ENCODE results near the gene SLC25A47. TPM values are rescaled to one million over a fixed set of nuclear protein-coding genes. Genes with fewer than 3 reads are reported as not detected.

The SLC25A47 gene
- total and polyA plus RNA-seq, 2 donors (not counting 1 experiment from before 2014, with no cell fraction given): not detected

DNA sequence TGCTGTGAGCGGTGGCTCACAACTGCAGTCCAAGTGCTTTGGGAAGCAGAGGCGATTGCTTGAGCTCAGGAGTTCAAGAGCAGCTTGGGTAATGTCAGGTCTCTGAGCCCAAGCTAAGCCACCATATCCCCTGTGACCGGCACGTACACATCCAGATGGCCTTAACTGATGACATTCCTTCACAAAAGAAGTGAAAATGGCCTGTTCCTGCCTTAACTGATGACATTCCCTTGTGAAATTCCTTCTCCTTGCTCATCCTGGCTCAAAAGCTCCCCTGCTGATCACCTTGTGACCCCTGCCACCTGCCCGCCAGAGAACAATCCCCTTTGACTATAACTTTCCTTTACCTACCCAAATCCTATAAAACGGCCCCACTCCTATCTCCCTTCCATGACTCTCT lies 48.6 kb downstream of the SLC25A47 start:
- peaks cover 21 to 36% of the 10 kb centered on the region in 2 donors for H3K4me1 ChIP-seq (ENCODE audit: control insufficient read depth in 2 of 2, insufficient read depth in 2 of 2, low read length in 2 of 2)
- no peak overlapping the region for H3K4me3 Mint-ChIP-seq
- no peak overlapping the region for H2AFZ ChIP-seq (ENCODE audit: insufficient read depth, low read depth, low read length, poor library complexity, severe bottlenecking)
- ChIA-PET CTCF (interaction anchor here (1.6 kb wide), 1 partner anchor 88 kb away, joined by 3 read pairs; no protein-coding TSS in a partner anchor), POLR2A (no interaction called here)
- H3K79me2 ChIP-seq (ENCODE audit: control insufficient read depth, insufficient read depth, low read length): peaks cover 63% of the 10 kb centered on the region
- no peaks in the 10 kb centered on the region for H3K27me3 Mint-ChIP-seq
- H3K27ac Mint-ChIP-seq: no peak overlapping the region
- H3K36me3 ChIP-seq (replicated peaks in 1 of 2; ENCODE audit: control extremely low read depth in 1 of 2, control insufficient read depth in 1 of 2, extremely low read depth in 1 of 2, insufficient read depth in 2 of 2, low read length in 1 of 2): peaks cover 1 to 9% of the 10 kb centered on the region in 2 experiments
- H3K27ac ChIP-seq (ENCODE audit: low read length in 2 of 2): no peak overlapping the region
- H3K9me3 ChIP-seq (ENCODE audit: control extremely low read depth in 1 of 3, control insufficient read depth in 2 of 3, insufficient read depth in 1 of 3, low read length in 2 of 3): no peaks in the 10 kb centered on the region
- no peaks in the 10 kb centered on the region for H3K27me3 ChIP-seq (replicated peaks in 1 of 4; ENCODE audit: control extremely low read depth in 1 of 4, control insufficient read depth in 3 of 4, insufficient read depth in 4 of 4, low read length in 3 of 4)
- H3K4me1 Mint-ChIP-seq: peaks cover 31% of the 10 kb centered on the region
- H4K20me1 ChIP-seq (ENCODE audit: control insufficient read depth, insufficient read depth, low read length, poor library complexity, severe bottlenecking): no peaks in the 10 kb centered on the region
- DNase-seq (no peak), ATAC-seq (ENCODE audit: low read depth) (no peak)
- intact Hi-C loops (cut with micrococcal nuclease): no loop called here
- H3K4me3 ChIP-seq (ENCODE audit: control extremely low read depth in 1 of 5, extremely low read depth in 1 of 5, insufficient read depth in 1 of 5, low read depth in 2 of 5, low read length in 4 of 5): no peak overlapping the region
- WGBS (ENCODE audit: insufficient coverage): 96% methylated on average over 6 of the region's 6 CpGs
- no peak overlapping the region for H3K4me2 ChIP-seq (replicated peaks; ENCODE audit: low read depth, low read length, poor library complexity, severe bottlenecking)
- no peak overlapping the region for H3K9ac ChIP-seq (ENCODE audit: low read length)
- no peaks in the 10 kb centered on the region for H3K9me3 Mint-ChIP-seq (ENCODE audit: insufficient read depth)
- TF ChIP-seq CTCF (IDR thresholded peaks at IDR 0.05): no peak
- TF ChIP-seq EZH2 (IDR thresholded peaks at IDR 0.05; ENCODE audit: borderline replicate concordance, insufficient read depth, low read depth, low read length, poor library complexity, severe bottlenecking): no peak

- Mint-ChIP-seq H3K4me1 (peaks cover 36% of the 10 kb centered on the region), H3K4me3 (no peak overlapping the region), H3K9me3 (ENCODE audit: insufficient read depth) (no peaks in the 10 kb centered on the region), H3K27ac (no peak overlapping the region), H3K27me3 (no peaks in the 10 kb centered on the region)
- no peak overlapping the region for H2AFZ ChIP-seq (ENCODE audit: insufficient read depth, low read depth, low read length, poor library complexity, severe bottlenecking)
- ChIA-PET POLR2A (no interaction called here), CTCF (interaction anchor here (0.8 to 1.6 kb wide), 2 partner anchors 11 to 89 kb away, joined by 3 read pairs; no protein-coding TSS in a partner anchor)
- WGBS (ENCODE audit: insufficient coverage): 90% methylated on average over 3 of the region's 4 CpGs
- DNase-seq: no peak
- H3K27me3 ChIP-seq (replicated peaks in 1 of 4; ENCODE audit: control extremely low read depth in 1 of 4, control insufficient read depth in 3 of 4, insufficient read depth in 4 of 4, low read length in 3 of 4): no peaks in the 10 kb centered on the region
- no peak overlapping the region for H3K4me3 ChIP-seq (ENCODE audit: control extremely low read depth in 1 of 5, extremely low read depth in 1 of 5, insufficient read depth in 1 of 5, low read depth in 2 of 5, low read length in 4 of 5)
- peaks cover 59% of the 10 kb centered on the region for H3K79me2 ChIP-seq (ENCODE audit: control insufficient read depth, insufficient read depth, low read length)
- H3K4me2 ChIP-seq (replicated peaks; ENCODE audit: low read depth, low read length, poor library complexity, severe bottlenecking): peak overlapping the region; percentile 90
- H3K36me3 ChIP-seq (replicated peaks in 1 of 2; ENCODE audit: control extremely low read depth in 1 of 2, control insufficient read depth in 1 of 2, extremely low read depth in 1 of 2, insufficient read depth in 2 of 2, low read length in 1 of 2): peaks cover 1 to 9% of the 10 kb centered on the region in 2 experiments
- no peak overlapping the region for H3K9ac ChIP-seq (ENCODE audit: low read length)
- intact Hi-C loops (cut with micrococcal nuclease): no loop called here
- no peak for ATAC-seq (ENCODE audit: low read depth)
- H3K27ac ChIP-seq (ENCODE audit: low read length in 2 of 2): peak overlapping the region in 1 of 2 donors; percentile 93
- no peak for TF ChIP-seq CTCF (IDR thresholded peaks at IDR 0.05)
- TF ChIP-seq EZH2 (IDR thresholded peaks at IDR 0.05; ENCODE audit: borderline replicate concordance, insufficient read depth, low read depth, low read length, poor library complexity, severe bottlenecking): no peak
- no peaks in the 10 kb centered on the region for H4K20me1 ChIP-seq (ENCODE audit: control insufficient read depth, insufficient read depth, low read length, poor library complexity, severe bottlenecking)
- H3K9me3 ChIP-seq (ENCODE audit: control extremely low read depth in 1 of 3, control insufficient read depth in 2 of 3, insufficient read depth in 1 of 3, low read length in 2 of 3): no peaks in the 10 kb centered on the region
- peaks cover 28 to 43% of the 10 kb centered on the region in 2 donors for H3K4me1 ChIP-seq (ENCODE audit: control insufficient read depth in 2 of 2, insufficient read depth in 2 of 2, low read length in 2 of 2)
These were observed 49.4 kb downstream of the SLC25A47 start for GRCh38 chr14:100372357-100373048.

All from B cell (primary cell).